Tibial nerve (tissue), 4 donors: Measurements from ENCODE around the gene RUFY1. TPM values are rescaled to one million over a fixed set of nuclear protein-coding genes. Genes with fewer than 3 reads are reported as not detected.
"Not testable (repeated sequence)": the region's sequence is repeated elsewhere in the genome, so short reads cannot be mapped to it uniquely, and the experiment has no call there.

ENCODE experiments used
- DNase-seq, 2 donors: peaks; one replicate each; pipeline ENCODE4 v3.0.0-alpha.2; 2019; ENCODE audit warnings: low spot score in 2 of 2
- H3K27ac ChIP-seq, 4 donors: fragments of 200-600 bp; sonication (generic) in 3 of 4; one replicate each; pipeline ENCODE4 v1.5.1; 2017 to 2019; ENCODE audit warnings: mild to moderate bottlenecking in 1 of 4
- H3K27me3 ChIP-seq, 2 donors: fragments of 200-600 bp; sonication (generic) in 1 of 2; one replicate each; pipeline versions ENCODE4 v1.5.1 to v1.6.0; 2017 to 2019
- H3K36me3 ChIP-seq, 3 donors: fragments of 200-600 bp; sonication (generic); one replicate each; pipeline ENCODE4 v1.5.1; 2018 to 2019
- H3K4me1 ChIP-seq, 4 donors: fragments of 200-600 bp; sonication (generic) in 3 of 4; one replicate each; pipeline ENCODE4 v1.5.1; 2017 to 2019
- H3K4me3 ChIP-seq, 4 donors: fragments of 200-600 bp; sonication (generic) in 3 of 4; one replicate each; pipeline ENCODE4 v1.5.1; 2017 to 2019; ENCODE audit warnings: mild to moderate bottlenecking in 1 of 4, moderate library complexity in 1 of 4
- H3K9me3 ChIP-seq, 4 donors: fragments of 200-600 bp; sonication (generic) in 3 of 4; one replicate each; pipeline ENCODE4 v1.5.1; 2017 to 2019
- CTCF ChIP-seq, 5 experiments: fragments of 200-600 bp in 3 of 5; fragments of 450-650 bp in 2 of 5; sonication (generic) in 3 of 5; IDR thresholded peaks; one replicate each; pipeline ENCODE4 v1.5.1; 2016 to 2019; ENCODE audit warnings: antibody characterized with exemption in 5 of 5, mild to moderate bottlenecking in 3 of 5, moderate library complexity in 2 of 5
- EP300 ChIP-seq, 2 donors: sonication (generic); formaldehyde crosslinking; IDR thresholded peaks; one replicate each; pipeline ENCODE4 v1.6.1; 2017; ENCODE audit warnings: antibody characterized with exemption in 2 of 2, mild to moderate bottlenecking in 1 of 2
- POLR2A ChIP-seq, 2 donors: fragments of 450-650 bp; IDR thresholded peaks; one replicate each; pipeline ENCODE4 v1.6.1; 2017; ENCODE audit warnings: antibody characterized with exemption in 2 of 2, mild to moderate bottlenecking in 2 of 2, moderate library complexity in 2 of 2
- whole genome bisulfite sequencing, 2 donors: methylation state at CpG; one replicate each; pipeline ENCODE4 v1.1.5; 2018; 5-methylcytosine and 5-hydroxymethylcytosine counted together
- total RNA-seq, 4 donors: library from RNA; depleted of rRNA; stranded (reverse); fragments of >200 nt; gene quantifications; one replicate each; pipeline ENCODE4 v1.1.0, GENCODE V29; 2016

RUFY1 gene
- total RNA-seq, 4 donors from 2014 or later, result 56.6 to 76.3 (median 71.3) TPM

DNA sequence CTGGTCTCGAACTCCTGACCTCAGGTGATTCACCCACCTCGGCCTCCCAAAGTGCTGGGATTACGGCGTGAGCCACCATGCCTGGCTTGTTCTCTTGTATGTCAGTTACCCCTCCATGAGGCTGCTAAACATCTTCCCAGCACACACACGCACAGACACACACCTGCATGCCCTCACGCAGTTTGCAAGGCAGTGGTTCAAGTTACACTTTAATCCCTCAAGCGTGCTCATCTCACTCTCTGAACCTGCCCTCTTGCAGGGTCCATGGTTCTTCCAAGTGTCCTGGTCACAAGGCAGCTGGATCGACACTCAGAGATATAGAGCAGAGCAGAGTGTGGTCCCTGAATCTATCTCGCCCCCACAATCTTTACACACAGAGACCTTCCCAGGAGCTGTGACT is 34.1 kb upstream of the RUFY1 start:
- Histone ChIP-seq H3K27me3 (peaks cover 0 to 4% of the 10 kb centered on the region in 2 donors), H3K27ac (no peak overlapping the region), H3K36me3 (no peaks in the 10 kb centered on the region), H3K4me3 (no peak overlapping the region), H3K9me3 (peaks cover 0 to 6% (median 0%) of the 10 kb centered on the region in 4 donors), H3K4me1 (no peaks in the 10 kb centered on the region)
- no peak for DNase-seq
- 81 to 83% methylated on average over 9 of the region's 9 CpGs for WGBS, 2 donors
- no peak for TF ChIP-seq EP300 (IDR thresholded peaks at IDR 0.05)

DNA sequence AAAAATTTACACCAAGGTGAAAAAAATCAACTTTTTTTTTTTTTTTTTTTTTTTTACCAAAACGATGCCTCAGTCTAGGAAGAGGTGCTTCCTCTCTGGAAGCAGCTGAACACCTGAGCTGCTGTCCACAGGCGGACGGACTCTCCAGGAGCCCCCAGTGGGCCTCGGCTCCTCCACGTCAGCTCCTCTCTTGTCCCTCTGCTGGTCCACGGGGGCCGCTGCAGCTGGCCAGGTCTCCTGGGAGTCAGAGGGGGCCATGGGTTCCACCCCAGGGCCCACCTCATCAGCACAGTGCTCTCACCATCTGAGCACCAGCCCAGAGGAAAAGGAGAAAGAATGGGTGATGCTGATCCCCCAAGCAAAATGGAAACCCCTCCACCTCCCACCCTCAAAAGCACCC is 32.6 kb upstream of the RUFY1 start:
- not testable (repeated sequence) for H3K27me3 ChIP-seq, H3K27ac ChIP-seq, H3K4me1 ChIP-seq, DNase-seq, H3K36me3 ChIP-seq, H3K9me3 ChIP-seq, H3K4me3 ChIP-seq
- 76 to 85% methylated on average over 5 of the region's 7 CpGs for WGBS, 2 donors

DNA sequence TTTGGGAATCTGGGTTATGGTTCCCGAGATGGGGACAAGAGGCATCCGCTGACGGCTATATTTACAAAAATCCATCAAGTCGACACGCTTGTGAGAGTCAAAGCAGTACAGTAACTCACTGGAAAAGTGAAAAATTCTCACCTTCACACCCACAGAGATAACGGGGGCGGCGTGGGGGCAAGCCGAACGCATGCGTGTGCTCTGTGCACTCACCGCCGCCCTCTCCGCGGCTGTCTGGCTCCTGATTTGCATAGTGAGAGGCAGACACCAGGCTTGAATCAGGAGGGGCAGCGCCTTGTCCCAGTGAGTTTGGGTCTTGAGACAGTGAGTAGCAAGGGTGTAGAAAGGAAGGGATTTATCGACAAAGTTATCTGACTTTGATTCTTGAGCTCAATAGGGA is 32.0 kb upstream of the RUFY1 start:
- H3K4me3 ChIP-seq, H3K27ac ChIP-seq, H3K9me3 ChIP-seq, H3K27me3 ChIP-seq, DNase-seq, H3K36me3 ChIP-seq, H3K4me1 ChIP-seq: not testable (repeated sequence)
- 73% methylated on average over 12 of the region's 17 CpGs; no CpG with 5 or more reads in 1 of the 2 donors for WGBS, 2 donors

GRCh38 chr5:179519416-179520070 is 30.8 kb upstream of the RUFY1 start:
- H3K4me1 ChIP-seq, H3K9me3 ChIP-seq, H3K27me3 ChIP-seq, DNase-seq, H3K4me3 ChIP-seq, H3K27ac ChIP-seq, H3K36me3 ChIP-seq: not testable (repeated sequence)
- 83 to 85% methylated on average over 14 to 15 of the region's 15 CpGs for WGBS, 2 donors

DNA sequence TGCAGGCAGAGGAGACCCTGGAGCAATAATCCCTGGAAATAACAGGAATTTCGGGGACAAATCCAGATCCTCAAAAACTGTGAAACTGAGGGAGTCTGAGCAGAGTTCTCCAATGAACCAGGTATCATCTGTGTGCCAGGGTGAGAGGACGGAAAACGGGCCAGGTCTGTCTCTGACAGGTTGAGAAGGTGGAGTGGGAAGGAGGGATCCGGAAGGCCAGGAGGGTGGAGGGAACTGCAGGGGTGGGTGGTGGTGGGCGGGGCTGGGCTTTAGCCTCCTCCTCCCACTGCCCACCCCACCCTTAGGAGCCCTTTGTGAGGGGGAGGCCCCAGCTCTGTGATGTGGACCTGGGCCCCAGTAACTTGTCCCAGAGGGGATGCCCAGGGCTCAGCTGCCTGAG is 28.2 kb upstream of the RUFY1 start:
- 70 to 79% methylated on average over 4 of the region's 5 CpGs for WGBS, 2 donors
- H3K4me1 ChIP-seq, H3K36me3 ChIP-seq, H3K27ac ChIP-seq, DNase-seq, H3K4me3 ChIP-seq, H3K27me3 ChIP-seq, H3K9me3 ChIP-seq: not testable (repeated sequence)

DNA sequence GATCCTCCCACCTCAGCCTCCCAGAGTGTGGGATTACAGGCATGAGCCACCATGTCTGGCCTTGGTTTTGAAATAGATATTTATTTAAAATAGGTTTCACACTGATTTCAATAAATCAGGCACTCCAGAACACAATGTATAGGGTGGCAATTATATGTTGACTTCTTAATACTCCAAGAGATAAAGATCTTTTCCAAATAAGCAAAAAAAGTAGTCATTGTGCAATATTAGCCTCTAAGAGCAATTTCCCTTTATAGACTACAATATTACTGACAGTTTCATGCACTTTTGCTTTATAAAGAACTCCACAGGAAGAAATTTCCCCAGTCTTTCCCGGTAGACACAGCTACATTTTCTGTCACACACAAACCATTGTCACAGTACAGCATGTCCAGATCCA is 23.4 kb upstream of the RUFY1 start:
- WGBS, 2 donors, result 24 to 46% methylated on average over 1 of the region's 1 CpG
- peaks cover 0 to 24% of the 10 kb centered on the region in 2 donors for H3K27me3 ChIP-seq
- TF ChIP-seq POLR2A (IDR thresholded peaks at IDR 0.05), result no peak
- TF ChIP-seq CTCF (IDR thresholded peaks at IDR 0.05), result no peak
- TF ChIP-seq EP300 (IDR thresholded peaks at IDR 0.05), result no peak
- H3K4me3 ChIP-seq, result no peak overlapping the region
- H3K27ac ChIP-seq, result no peak overlapping the region
- H3K4me1 ChIP-seq, result peaks cover 0 to 8% (median 0%) of the 10 kb centered on the region in 4 donors
- no peaks in the 10 kb centered on the region for H3K36me3 ChIP-seq
- no peak for DNase-seq
- H3K9me3 ChIP-seq, result no peaks in the 10 kb centered on the region

- Histone ChIP-seq H3K4me1 (peaks cover 0 to 8% (median 0%) of the 10 kb centered on the region in 4 donors), H3K27ac (peak overlapping the region in 1 of 4 donors; percentile 51), H3K9me3 (no peaks in the 10 kb centered on the region), H3K4me3 (peak overlapping the region; percentile 21 to 50 (median 39)), H3K36me3 (no peaks in the 10 kb centered on the region), H3K27me3 (peaks cover 0 to 35% of the 10 kb centered on the region in 2 donors)
- DNase-seq, result no peak
- WGBS, 2 donors, result 38 to 41% methylated on average over 33 to 41 of the region's 65 CpGs
- no peak for TF ChIP-seq EP300 (IDR thresholded peaks at IDR 0.05)
- peak in 1 of 2 donors; percentile 11 for TF ChIP-seq POLR2A (IDR thresholded peaks at IDR 0.05)
- TF ChIP-seq CTCF (IDR thresholded peaks at IDR 0.05), result peak in 2 of 5 experiments; percentile 10 to 15
These were observed 20.0 kb upstream of the RUFY1 start for GRCh38 chr5:179530069-179530998.
